GM10266 (cell line): ENCODE measurements around the gene DOK5.
A peak's percentile ranks its signal among the peaks of the same experiment; 100 is the strongest.

ENCODE experiments used
- DNase-seq: peaks from one replicate; pipeline ENCODE4 v3.0.0; 2012; ENCODE audit errors: extremely low spot score
- CTCF ChIP-seq: IDR thresholded peaks from 2 replicates; pipeline ENCODE4 v1.5.1; 2012; ENCODE audit warnings: mild to moderate bottlenecking, low read depth; ENCODE audit not compliant: control insufficient read depth, insufficient read depth; ENCODE audit errors: missing control alignments

DOK5 gene

GRCh38 chr20:54633374-54634355, 158.3 kb downstream of the DOK5 start:
- peak; percentile 61 for DNase-seq
- TF ChIP-seq CTCF: no peak

GRCh38 chr20:54636575-54636974, 161.2 kb downstream of the DOK5 start:
- TF ChIP-seq CTCF: no peak
- DNase-seq: no peak

GRCh38 chr20:54639941-54640340, 164.5 kb downstream of the DOK5 start:
- TF ChIP-seq CTCF: no peak
- DNase-seq: no peak

GRCh38 chr20:54640800-54641199, 165.4 kb downstream of the DOK5 start:
- no peak for DNase-seq
- no peak for TF ChIP-seq CTCF

- DNase-seq: no peak
- TF ChIP-seq CTCF: no peak
Measured at GRCh38 chr20:54642864-54643667, 167.7 kb downstream of the DOK5 start.

GRCh38 chr20:54643761-54644160, 168.4 kb downstream of the DOK5 start:
- TF ChIP-seq CTCF: no peak
- no peak for DNase-seq
